Ovary (tissue), 3 donors: ENCODE measurements around the gene SCYGR8.

Experiments
- CTCF ChIP-seq, 3 donors: fragments of 450-650 bp in 2 of 3; fragments of 200-600 bp in 1 of 3; IDR thresholded peaks; one replicate each; pipeline versions ENCODE4 v1.5.1 to v1.8.0; 2016 to 2022; ENCODE audit warnings: antibody characterized with exemption in 3 of 3, mild to moderate bottlenecking in 1 of 3
- EP300 ChIP-seq: sonication (generic); formaldehyde crosslinking; IDR thresholded peaks from one replicate; pipeline ENCODE4 v1.6.1; 2017; ENCODE audit warnings: antibody characterized with exemption
- POLR2A ChIP-seq: fragments of 450-650 bp; IDR thresholded peaks from one replicate; pipeline ENCODE4 v1.6.1; 2017; ENCODE audit warnings: antibody characterized with exemption, mild to moderate bottlenecking, moderate library complexity
- donor health status: DM: no; HTN: no; CAD: no.

DNA sequence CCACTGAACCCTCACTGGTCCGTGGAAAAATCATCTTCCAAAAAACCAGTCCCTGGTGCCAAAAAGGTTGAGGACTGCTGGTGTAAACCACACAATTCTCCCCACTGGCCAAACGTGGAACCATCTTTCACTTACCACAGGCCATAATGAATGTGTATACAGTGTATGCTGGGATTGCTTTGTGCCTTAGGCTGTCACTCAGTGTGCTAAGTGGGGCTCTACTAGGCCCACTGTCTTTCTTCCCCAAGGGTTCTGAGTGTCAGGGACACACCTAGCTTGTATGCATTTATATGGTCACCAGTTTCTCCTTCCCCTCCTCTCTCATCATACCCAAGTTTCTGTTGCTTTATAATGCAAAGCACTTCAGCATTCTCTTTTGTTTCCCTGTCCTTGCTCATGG lies 27.2 kb downstream of the SCYGR8 start:
- no peak for TF ChIP-seq CTCF (IDR thresholded peaks at IDR 0.05)
- no peak for TF ChIP-seq POLR2A
- TF ChIP-seq EP300, result no peak
